Activated naive CD4-positive, alpha-beta T cell treated with anti-CD3 and anti-CD28 coated beads, Interleukin-2, amount 50 U/mL, for 24 hours (primary cell): ENCODE data around the gene HPCA.

Experiments
- H3K27ac Mint-ChIP-seq: one replicate; pipeline ENCODE4 v1.8.0; 2021; ENCODE audit warnings: mild to moderate bottlenecking, mixed read lengths
- H3K27me3 Mint-ChIP-seq: one replicate; pipeline ENCODE4 v1.8.0; 2021; ENCODE audit warnings: mixed read lengths
- H3K36me3 Mint-ChIP-seq: one replicate; pipeline ENCODE4 v1.8.0; 2021; ENCODE audit warnings: mixed read lengths
- H3K4me1 Mint-ChIP-seq: one replicate; pipeline ENCODE4 v1.8.0; 2021; ENCODE audit warnings: mixed read lengths
- H3K4me3 Mint-ChIP-seq: one replicate; pipeline ENCODE4 v1.8.0; 2021; ENCODE audit warnings: mild to moderate bottlenecking, mixed read lengths
- H3K9me3 Mint-ChIP-seq: one replicate; pipeline ENCODE4 v1.8.0; 2021; ENCODE audit warnings: mixed read lengths

The HPCA gene

DNA sequence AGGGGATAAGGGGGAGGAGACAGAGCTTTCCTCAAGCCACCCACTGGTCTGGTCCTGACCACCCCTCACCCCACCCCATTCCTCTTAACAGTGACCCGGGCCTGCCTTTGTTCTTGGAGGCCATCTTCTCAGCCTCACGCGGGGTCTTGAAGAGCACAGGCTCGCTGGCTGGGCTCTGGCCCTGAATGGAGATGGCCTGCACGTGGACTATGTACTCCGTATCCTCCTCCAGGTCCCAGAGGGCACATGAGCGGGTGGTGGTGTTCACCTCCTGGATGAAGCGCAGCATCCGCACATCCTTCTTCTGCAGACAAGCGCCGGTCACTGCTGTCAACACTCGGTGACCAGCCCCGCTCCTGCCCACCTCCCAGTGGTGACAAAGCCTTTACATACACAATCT lies 18.2 kb upstream of the HPCA start:
- Mint-ChIP-seq H3K9me3 (no peaks in the 10 kb centered on the region), H3K36me3 (peaks cover 13% of the 10 kb centered on the region), H3K27me3 (peaks cover 24% of the 10 kb centered on the region), H3K4me1 (peaks cover 20% of the 10 kb centered on the region), H3K27ac (no peak overlapping the region), H3K4me3 (no peak overlapping the region)

DNA sequence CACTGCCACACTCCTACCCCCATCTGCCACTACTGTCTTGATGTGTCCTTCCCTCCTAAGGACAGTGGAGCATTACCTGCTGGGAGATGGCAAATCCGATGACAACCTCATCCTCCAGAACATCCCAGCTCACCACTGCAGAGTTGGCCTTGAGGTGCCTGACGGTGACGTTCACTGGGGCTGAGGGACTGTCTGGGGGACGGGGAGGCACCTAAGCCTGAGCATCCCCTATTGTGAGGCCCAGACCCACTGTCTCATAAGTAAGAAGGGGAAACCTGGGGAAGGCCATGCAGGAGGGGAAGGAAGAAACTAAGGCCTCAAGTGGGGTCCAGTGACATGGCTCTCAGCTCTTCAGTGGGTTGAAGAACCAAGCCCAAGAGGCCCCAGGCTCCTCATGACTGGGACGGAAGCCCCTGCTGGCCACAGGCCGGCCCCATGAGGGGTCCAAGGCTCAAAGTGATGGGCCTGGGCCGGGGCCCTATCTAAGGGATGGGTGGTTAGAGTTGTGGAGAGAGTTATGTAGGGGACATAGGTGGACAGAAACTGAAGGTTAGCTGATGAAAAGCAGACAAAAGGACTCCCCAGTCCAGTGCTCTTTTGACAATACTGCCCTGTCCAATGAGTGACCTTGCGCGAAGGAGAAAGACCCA lies 17.4 kb upstream of the HPCA start:
- Mint-ChIP-seq H3K4me1 (peaks cover 20% of the 10 kb centered on the region), H3K4me3 (peak overlapping the region; percentile 27), H3K9me3 (no peaks in the 10 kb centered on the region), H3K36me3 (peaks cover 13% of the 10 kb centered on the region), H3K27me3 (peaks cover 24% of the 10 kb centered on the region), H3K27ac (no peak overlapping the region)

DNA sequence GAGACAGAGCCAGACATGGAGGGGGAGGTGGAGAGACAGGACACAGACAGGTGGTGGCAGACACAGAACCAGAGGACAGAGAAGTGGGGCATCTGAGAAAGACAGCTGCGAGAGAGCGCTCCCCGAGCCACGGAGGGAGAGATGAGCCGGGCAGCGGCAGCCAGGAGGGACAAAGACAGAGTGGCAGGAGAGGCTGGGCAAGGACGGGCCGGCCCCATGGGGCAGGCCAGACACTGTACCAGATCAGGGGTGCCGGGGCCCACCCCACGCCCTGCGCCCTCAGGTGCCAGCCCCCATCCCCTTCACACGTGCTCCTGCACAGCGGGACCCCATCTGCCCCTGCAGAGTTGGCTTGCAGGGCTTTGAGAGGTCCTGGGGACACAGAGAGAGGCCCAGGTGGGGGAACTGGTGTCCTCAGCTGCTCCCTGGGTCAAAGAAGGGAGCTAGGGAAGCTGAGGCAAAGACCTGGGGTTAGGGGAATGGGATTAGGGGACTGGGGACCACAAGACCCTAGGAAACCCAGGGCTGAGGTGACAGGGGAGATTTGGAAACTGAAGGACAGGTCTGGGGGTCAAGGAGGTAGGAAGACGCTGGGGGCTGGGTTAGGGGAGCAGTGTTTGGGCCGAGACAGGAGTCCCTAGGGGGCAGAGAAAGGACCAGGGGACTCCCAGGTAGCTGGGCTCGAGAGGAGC lies 16.2 kb upstream of the HPCA start:
- peaks cover 34% of the 10 kb centered on the region for H3K27me3 Mint-ChIP-seq

DNA sequence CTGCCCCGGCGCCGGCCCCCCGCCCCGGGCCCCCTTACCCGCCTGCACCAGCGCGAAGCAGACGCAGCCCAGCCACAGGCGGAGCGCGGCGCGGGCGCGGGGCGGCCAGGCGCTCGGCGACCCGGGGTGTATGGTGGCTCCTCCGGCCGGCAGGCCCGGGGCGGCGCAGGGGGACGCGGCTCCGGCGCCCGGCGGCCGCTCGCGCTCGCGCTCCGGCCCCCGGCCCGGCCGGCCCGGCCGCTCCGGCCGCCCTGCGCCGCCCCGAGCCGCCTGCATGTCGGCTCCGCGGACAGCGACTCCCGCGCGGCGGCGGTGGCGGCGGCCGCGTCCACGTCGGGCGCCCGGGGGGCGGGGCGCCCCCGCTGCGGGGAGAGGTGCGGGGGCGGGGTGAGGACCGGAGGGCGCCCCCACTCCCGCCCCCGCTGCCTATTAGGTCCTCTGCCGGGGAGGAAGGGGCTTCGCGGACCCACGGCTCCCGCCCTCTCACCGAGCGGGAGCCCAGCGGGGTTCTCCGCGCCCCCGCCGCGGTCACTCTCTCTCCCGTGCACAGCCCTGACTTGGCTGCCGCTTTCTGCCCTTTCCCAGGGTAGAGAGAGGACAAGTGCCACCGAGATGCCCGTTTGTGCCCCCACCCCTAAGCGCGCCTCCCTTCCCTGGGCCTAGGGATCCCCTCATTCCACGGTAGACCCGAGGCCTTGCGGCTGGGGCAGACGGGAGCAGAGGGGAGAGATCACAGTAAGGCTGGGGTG lies 15.5 kb upstream of the HPCA start, which contains the start of gene FNDC5:
Gene FNDC5, minus strand, starts transcription at position 298 of the 749 bp plus-strand sequence.
- H3K27me3 Mint-ChIP-seq = peaks cover 40% of the 10 kb centered on the region
- peaks cover 10% of the 10 kb centered on the region for H3K36me3 Mint-ChIP-seq
- H3K9me3 Mint-ChIP-seq = no peaks in the 10 kb centered on the region
- H3K4me1 Mint-ChIP-seq = peaks cover 20% of the 10 kb centered on the region
- peak within 1 kb of the TSS; percentile 55 for H3K4me3 Mint-ChIP-seq
- H3K27ac Mint-ChIP-seq = peak within 1 kb of the TSS; percentile 61

More for the DNA sequence above, 16.2 kb upstream of the HPCA start:
- H3K9me3 Mint-ChIP-seq = no peaks in the 10 kb centered on the region
- H3K27ac Mint-ChIP-seq = no peak overlapping the region
- H3K4me3 Mint-ChIP-seq = peak overlapping the region; percentile 55
- H3K36me3 Mint-ChIP-seq = peaks cover 10% of the 10 kb centered on the region
- H3K4me1 Mint-ChIP-seq = peaks cover 20% of the 10 kb centered on the region

DNA sequence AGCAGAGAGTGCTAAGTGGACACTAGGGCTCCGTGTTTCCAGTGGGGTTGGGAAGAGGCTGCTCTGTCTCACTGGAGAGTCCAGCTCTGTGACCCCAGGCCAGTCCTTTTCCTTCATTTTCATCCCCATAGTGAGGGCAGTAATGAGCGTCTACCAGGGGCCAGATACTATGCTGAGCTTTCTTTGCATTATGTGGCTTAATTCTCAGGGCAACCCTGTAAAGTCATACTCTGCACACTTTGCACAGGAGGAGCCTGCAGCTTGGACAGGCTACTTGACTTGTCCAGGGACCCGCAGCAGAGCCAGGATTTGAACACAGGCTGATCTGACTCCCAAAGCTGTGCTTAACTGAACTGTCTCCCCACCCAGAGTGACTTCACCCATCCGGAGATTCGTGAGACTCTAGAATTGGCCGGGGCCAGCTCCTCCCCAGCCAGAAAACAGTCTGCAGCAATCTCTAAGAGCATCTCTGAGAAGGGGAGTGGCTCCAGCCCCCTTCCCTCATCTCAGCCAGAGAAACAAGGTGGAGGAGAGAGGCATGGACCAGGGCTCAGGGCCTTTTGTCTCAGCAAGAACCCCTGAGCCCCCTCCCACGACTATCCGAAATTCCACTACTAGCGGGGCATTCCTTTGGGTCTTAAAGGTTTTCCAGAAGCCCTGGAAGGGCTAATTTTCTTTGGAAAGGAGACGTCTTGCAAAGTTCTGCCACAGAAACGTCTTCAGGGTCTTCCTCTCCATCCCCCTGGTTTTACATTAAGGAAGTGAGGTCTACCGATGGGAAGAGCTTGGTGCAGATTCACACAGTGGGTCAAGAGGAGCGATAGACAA lies 14.7 kb upstream of the HPCA start:
- H3K36me3 Mint-ChIP-seq = peaks cover 8% of the 10 kb centered on the region
- H3K4me3 Mint-ChIP-seq = peak overlapping the region; percentile 12

DNA sequence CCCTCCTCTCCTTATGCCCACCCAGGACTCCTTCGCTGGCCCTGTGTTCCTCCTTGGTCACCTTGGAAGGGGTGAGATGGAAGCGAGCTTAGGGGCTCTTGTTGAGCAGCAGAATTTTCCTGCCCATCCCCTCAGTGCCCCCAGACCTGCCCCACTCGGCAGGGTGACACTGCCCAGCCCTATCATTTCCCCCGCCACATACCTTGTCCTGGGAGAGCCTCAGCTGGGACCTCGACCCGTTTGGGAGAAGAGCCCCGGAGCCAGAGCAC lies 14.2 kb upstream of the HPCA start:
- no peak overlapping the region for H3K4me3 Mint-ChIP-seq
- peaks cover 20% of the 10 kb centered on the region for H3K4me1 Mint-ChIP-seq

More for the DNA sequence above, 14.7 kb upstream of the HPCA start:
- Mint-ChIP-seq H3K27me3 (peaks cover 42% of the 10 kb centered on the region), H3K4me1 (peaks cover 20% of the 10 kb centered on the region), H3K9me3 (no peaks in the 10 kb centered on the region), H3K27ac (peak overlapping the region; percentile 61)

DNA sequence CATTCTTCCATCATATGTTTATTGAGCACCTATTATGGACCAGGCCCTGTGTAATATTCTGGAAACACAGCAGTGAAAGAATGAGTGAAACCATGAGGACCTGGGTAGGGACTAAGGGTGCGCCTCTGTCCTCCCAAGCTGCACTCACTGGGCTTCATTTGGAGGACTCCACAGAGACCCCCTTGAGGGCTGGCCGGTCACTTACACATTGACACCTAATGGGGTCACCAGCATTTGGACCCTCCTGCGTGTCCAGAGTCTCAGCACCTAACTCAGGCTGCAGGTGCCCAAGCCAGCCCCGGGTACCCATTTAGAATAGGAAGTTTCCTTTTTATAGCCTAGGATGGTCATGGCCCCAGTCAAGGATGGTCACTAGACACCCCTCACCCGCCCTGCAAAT lies 12.8 kb upstream of the HPCA start:
- Mint-ChIP-seq H3K9me3 (no peaks in the 10 kb centered on the region), H3K4me1 (peaks cover 20% of the 10 kb centered on the region), H3K4me3 (no peak overlapping the region), H3K36me3 (peaks cover 6% of the 10 kb centered on the region), H3K27me3 (peaks cover 46% of the 10 kb centered on the region), H3K27ac (no peak overlapping the region)

More for the DNA sequence above, 14.2 kb upstream of the HPCA start:
- no peak overlapping the region for H3K27ac Mint-ChIP-seq
- no peaks in the 10 kb centered on the region for H3K9me3 Mint-ChIP-seq
- peaks cover 8% of the 10 kb centered on the region for H3K36me3 Mint-ChIP-seq
- peaks cover 42% of the 10 kb centered on the region for H3K27me3 Mint-ChIP-seq

DNA sequence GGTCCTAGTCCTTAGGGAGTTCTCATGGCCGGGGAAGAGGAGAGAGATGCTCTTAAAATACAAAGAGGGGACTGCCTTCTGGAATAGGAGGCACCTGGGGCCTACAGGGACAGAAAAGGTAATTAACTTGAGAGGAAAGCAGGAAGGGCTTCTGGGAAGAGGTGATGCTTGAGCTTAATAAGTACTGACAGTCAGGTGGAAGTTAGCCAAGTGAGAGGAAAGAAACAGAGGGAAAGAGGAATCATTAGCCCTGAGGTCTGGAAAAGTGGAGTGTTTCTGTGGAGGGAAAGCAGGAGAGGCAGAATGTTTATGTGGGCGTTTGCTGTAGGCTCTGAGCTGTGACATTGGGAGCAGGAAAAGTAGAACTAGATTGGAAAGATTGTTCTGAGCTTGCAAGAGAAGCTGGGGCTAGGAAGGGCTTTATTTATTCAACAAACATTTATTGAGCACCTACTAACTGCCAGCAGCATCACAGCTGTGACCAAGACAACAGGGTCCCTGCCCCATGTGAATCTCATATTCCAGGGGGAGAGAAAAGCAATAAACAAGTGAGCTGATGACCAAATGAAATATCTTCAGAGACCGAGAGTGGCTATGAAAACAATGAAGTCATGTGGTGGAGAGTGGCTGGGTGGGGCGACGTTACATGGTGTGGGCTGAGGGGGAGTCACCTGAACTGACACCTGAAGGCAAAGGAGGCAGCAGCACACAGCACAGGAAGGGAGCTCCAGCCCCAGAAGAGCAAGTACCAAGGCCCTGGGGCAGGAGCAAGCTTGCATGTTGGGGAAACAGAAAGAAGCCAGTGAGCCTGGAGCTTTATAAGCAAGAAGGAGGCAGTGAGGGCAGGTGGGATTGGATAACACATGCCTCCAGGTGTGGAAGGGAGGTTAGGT lies 11.2 kb upstream of the HPCA start:
- Mint-ChIP-seq H3K9me3 (no peaks in the 10 kb centered on the region), H3K4me3 (no peak overlapping the region), H3K36me3 (no peaks in the 10 kb centered on the region), H3K4me1 (peaks cover 10% of the 10 kb centered on the region), H3K27me3 (peaks cover 37% of the 10 kb centered on the region), H3K27ac (no peak overlapping the region)

DNA sequence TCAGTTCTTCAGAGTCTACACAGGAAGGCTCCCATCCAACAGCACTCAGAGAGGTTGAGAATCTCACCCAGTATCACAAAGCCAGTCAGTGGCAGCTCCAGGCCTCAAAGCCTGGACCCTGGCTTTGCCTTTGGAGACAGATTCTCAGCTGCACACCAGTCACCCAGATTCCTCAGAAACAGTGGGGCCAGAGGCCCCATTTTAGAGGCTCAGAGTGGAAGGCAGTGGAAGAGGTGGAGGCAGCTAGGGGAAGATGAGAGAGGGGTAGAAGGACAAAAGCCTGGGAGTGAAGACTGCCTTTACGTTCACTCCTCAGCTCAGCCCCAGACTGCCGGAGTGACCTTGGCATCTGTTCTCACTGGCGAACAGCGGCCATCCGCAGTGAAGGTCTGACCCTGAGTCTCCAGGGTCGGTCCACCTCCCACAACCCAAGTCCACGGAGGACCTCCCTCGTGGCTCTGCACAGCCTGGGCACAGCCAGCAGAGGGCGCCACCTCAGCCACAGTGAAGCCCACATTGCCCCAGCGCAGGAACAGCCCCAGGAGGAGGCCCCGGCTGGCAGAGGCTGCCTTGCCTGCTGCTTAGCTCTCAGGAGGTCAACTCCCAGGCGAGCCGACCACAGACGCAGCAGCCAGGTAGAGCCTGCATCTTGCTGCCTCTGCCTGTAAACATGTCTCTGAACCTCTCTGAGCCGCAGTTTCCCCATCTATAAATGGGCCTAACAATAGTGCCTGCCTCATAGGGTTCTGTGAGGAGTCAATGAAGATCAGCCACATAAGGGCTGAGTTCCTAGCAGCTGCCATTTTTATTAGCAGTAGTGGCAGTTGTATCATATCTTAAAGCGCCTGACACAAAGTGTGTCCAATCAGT lies 9.7 kb upstream of the HPCA start:
- no peaks in the 10 kb centered on the region for H3K36me3 Mint-ChIP-seq
- no peaks in the 10 kb centered on the region for H3K9me3 Mint-ChIP-seq
- no peak overlapping the region for H3K27ac Mint-ChIP-seq
- H3K4me1 Mint-ChIP-seq = peaks cover 2% of the 10 kb centered on the region
- H3K27me3 Mint-ChIP-seq = peaks cover 29% of the 10 kb centered on the region
- no peak overlapping the region for H3K4me3 Mint-ChIP-seq

DNA sequence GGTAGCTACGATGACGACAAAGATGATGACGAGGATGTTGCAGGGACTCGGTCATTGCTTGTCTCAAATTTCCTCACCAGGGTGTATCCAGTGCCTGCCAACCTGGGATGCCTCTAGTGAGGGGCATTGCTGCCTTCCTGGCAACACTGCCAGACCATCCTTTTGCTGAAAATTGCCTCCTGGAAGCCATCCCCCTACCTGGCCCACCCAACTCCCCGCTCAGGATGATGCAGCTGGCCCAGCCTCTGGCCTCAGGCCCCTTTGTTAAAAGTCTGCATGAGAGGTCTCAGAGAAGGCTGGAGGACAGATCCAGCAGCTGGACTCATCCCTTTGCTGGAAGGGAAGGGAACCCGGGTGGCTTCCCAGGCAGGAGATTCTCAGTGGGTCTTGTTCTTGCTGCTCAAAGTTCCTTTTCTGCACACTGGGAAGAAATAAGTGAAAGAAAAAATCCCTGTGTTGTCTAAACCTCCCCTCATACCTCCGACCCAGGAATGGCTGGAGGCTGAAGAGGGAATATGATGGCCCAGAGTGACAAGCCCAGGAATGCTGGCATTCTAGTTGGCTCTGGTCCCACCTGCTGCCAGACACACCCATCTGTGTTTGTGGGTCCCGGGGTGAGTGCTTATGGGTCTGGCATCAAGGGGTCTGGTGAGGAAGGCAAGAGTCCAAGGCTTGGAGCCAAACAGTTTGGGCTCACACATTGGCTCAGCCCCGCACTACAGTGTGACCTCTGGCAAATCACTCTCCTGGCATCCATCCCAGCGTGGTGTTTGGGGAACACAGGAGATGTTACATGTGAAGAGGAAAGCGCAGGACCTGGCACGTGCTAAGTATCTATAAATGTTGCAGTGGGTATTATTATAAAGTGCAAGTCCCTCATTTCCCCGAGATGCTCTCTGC lies 8.8 kb upstream of the HPCA start:
- no peaks in the 10 kb centered on the region for H3K9me3 Mint-ChIP-seq
- H3K27me3 Mint-ChIP-seq = peaks cover 24% of the 10 kb centered on the region
- no peaks in the 10 kb centered on the region for H3K4me1 Mint-ChIP-seq
- no peak overlapping the region for H3K27ac Mint-ChIP-seq
- no peak overlapping the region for H3K4me3 Mint-ChIP-seq
- H3K36me3 Mint-ChIP-seq = no peaks in the 10 kb centered on the region

DNA sequence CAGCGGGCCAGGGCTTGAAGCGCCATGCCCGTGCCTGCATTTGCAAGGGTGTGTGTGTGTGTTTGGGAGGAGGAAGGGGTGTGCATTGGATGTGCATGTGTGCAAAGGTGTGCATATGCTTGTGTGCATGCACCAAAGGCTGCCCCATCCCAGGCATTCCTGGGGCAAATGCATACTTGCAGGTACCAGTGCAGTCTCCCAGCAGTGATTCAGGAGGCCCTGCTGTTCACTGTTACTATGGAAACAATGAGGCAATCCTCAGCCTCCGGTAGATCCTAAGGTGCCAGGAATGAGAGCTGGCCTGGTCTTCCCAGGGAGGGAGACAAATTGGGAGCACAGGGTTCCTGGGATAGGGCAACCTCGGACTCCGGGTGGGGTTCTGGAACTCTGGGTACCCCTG lies 8.1 kb upstream of the HPCA start:
- no peak overlapping the region for H3K4me3 Mint-ChIP-seq
- H3K4me1 Mint-ChIP-seq = no peaks in the 10 kb centered on the region
- no peaks in the 10 kb centered on the region for H3K36me3 Mint-ChIP-seq
- H3K27me3 Mint-ChIP-seq = peaks cover 22% of the 10 kb centered on the region
- H3K9me3 Mint-ChIP-seq = no peaks in the 10 kb centered on the region
- no peak overlapping the region for H3K27ac Mint-ChIP-seq

DNA sequence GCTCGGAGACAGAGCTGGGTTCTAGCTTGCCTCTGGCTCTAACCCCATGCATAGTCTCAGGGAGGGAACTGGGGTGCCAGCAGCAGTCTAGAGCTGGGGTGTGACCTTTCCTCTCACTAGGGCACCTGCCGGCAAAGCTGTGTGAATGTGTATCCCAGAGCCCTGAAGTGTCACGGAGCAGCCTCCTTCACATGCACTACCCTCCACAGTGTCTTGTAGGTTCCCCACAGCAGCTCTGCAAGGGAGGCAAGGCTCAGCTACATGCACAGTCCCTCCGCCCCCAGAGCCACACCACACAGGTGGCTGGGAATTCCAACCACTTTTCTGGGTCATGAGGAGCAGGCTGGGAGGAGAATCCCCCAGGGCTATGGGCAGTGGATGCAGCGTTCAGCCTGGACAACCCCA lies 7.7 kb upstream of the HPCA start:
- Mint-ChIP-seq H3K9me3 (no peaks in the 10 kb centered on the region), H3K4me1 (no peaks in the 10 kb centered on the region), H3K4me3 (no peak overlapping the region), H3K27ac (no peak overlapping the region), H3K36me3 (no peaks in the 10 kb centered on the region), H3K27me3 (peaks cover 22% of the 10 kb centered on the region)

DNA sequence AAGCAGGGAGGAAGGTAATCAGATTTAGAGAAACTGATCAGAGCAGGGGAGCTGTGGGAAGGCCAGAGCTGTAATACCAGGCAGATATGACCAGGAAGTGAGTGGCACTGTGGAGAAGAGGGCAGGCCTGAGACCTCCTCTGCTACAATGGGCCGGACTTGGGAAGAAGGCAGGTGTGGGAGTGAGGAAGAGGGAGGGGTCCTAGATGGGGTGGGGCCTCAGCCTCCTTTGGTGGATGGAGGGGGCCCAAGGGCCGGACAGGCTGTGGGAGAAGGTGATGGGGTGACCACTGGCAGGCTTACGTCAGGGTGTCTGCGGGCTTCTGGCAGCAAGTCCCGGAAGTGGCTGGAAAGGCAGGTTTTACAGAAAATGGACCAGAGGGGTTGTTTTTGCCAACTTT lies 5.0 kb upstream of the HPCA start:
- Mint-ChIP-seq H3K4me1 (no peaks in the 10 kb centered on the region), H3K27me3 (peaks cover 11% of the 10 kb centered on the region), H3K36me3 (no peaks in the 10 kb centered on the region), H3K9me3 (no peaks in the 10 kb centered on the region), H3K27ac (no peak overlapping the region), H3K4me3 (no peak overlapping the region)
